ENCODE data around the gene UGT1A10. TPM values are rescaled to one million over a fixed set of nuclear protein-coding genes. Genes with fewer than 3 reads are reported as not detected.

Gene UGT1A10
- total RNA-seq, 2 experiments from 2014 or later, result not detected

- CTCF ChIA-PET, result no interaction called here
- intact Hi-C loops (cut with micrococcal nuclease), result no loop called here
- peaks cover 35% of the 10 kb centered on the region for H3K27me3 Mint-ChIP-seq
- H3K4me3 Mint-ChIP-seq, result no peak overlapping the region
- no peaks in the 10 kb centered on the region for H3K4me1 Mint-ChIP-seq (ENCODE audit: low read depth)
- no peaks in the 10 kb centered on the region for H3K36me3 Mint-ChIP-seq
- POLR2A ChIA-PET, result no interaction called here
- no peak for DNase-seq
- H3K9me3 Mint-ChIP-seq, result no peaks in the 10 kb centered on the region
- no peak overlapping the region for H3K27ac Mint-ChIP-seq
Measured at GRCh38 chr2:233663911-233664310, 27.7 kb downstream of the UGT1A10 start.

DNA sequence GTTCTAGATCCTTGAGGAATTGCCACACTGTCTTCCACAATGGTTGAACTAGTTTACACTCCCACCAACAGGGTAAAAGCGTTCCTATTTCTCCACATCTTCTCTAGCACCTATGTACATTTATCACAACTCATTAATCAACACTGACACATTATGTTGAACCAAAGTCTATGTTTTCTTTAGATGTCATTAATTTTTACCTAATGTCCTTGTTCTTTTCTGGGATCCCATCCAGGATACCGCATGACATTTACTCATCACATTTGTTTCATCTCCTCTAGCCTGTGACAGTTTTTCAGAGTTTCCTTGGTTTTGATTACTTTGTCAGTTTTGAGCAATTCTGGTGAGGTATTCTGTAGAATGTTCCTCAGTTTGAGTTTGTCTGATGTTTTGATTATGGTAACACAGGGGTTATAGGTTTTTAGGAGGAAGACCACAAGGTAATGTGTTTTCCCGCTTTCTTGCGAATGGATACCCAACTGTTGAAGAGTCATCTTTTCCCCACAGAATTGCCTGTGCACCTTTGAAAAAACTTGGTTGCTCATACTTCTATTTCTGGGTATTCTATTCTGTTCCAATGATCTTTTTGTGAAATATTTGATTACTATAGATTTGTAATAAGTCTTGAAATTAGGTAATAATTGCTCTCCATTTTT is 32.5 kb downstream of the UGT1A10 start:
- H3K4me3 Mint-ChIP-seq, result no peak overlapping the region
- no peaks in the 10 kb centered on the region for H3K9me3 Mint-ChIP-seq
- peaks cover 35% of the 10 kb centered on the region for H3K27me3 Mint-ChIP-seq
- no peaks in the 10 kb centered on the region for H3K36me3 Mint-ChIP-seq
- ChIA-PET CTCF (no interaction called here), POLR2A (no interaction called here)
- no peak overlapping the region for H3K27ac Mint-ChIP-seq
- no peak for DNase-seq
- intact Hi-C loops (cut with micrococcal nuclease), result no loop called here
- no peaks in the 10 kb centered on the region for H3K4me1 Mint-ChIP-seq (ENCODE audit: low read depth)

DNA sequence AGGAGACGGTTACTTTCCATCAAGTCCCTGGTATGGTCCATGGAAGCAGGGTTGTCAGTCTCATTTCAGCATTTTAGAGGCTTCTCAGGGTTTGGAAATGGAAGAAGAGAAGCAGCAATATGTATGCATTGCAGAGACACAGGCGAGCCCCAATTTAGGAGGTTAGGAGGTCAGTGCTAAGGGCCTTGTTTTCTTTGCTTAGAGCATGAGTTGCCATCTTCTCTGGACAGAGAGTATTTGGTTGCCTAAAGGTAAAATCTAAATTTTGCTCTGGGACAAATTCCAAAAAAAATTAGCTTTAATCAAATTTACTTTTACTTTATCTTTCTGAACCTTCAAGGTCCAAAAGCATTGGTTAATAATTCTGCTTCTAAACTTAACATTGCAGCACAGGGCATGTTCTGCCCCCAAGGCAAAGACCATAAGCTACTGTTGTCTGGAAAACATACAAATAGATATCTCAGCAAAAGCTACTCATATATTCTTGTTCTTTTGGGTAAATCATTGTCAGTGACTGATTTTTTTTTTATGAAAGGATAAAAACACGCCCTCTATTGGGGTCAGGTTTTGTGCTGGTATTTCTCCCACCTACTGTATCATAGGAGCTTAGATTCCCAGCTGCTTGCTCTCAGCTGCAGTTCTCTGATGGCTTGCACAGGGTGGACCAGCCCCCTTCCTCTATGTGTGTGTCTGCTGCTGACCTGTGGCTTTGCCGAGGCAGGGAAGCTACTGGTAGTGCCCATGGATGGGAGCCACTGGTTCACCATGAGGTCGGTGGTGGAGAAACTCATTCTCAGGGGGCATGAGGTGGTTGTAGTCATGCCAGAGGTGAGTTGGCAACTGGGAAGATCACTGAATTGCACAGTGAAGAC is 35.3 kb downstream of the UGT1A10 start, which contains the start of gene UGT1A9:
Gene UGT1A9 (plus strand): TSS at position 609 of the 872 bp plus-strand sequence. CDS start 37 bp downstream, at position 646.
- no peak within 1 kb of the TSS for H3K4me3 Mint-ChIP-seq

DNA sequence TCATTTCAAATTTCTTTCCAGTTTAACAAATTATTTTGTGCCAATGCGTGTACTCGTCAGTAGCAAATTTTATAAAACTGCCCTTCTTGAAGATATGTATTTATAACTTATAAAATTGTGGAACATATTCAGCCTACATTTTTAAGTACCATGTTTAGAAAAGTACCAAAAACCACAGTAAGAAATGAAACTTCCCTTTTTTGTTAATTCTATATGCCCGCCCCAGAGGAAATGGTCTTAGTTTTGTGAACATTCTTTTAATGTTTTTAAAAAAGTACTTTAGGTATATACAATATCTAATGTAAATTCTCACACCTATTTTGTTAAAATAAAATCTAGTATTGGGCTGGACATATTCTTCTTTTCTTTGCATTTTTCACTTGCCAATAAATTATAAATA is 36.6 kb downstream of the UGT1A10 start:
- H3K27me3 Mint-ChIP-seq, result peaks cover 29% of the 10 kb centered on the region
- no peak for DNase-seq

More for the DNA sequence above, 35.3 kb downstream of the UGT1A10 start, which contains the start of gene UGT1A9:
- POLR2A ChIA-PET, result no interaction called here
- Mint-ChIP-seq H3K27ac (no peak within 1 kb of the TSS), H3K27me3 (peaks cover 28% of the 10 kb centered on the region), H3K36me3 (no peaks in the 10 kb centered on the region), H3K9me3 (no peaks in the 10 kb centered on the region), H3K4me1 (ENCODE audit: low read depth) (no peaks in the 10 kb centered on the region)
- no peak for DNase-seq
- CTCF ChIA-PET, result interaction anchor here (1.3 kb wide), 1 partner anchor 10 kb away, joined by 3 read pairs; no protein-coding TSS in a partner anchor
- intact Hi-C loops (cut with micrococcal nuclease), result no loop called here

GRCh38 chr2:233673896-233674295 is 37.6 kb downstream of the UGT1A10 start:
- Mint-ChIP-seq H3K27me3 (peaks cover 25% of the 10 kb centered on the region), H3K36me3 (no peaks in the 10 kb centered on the region), H3K4me3 (no peak overlapping the region), H3K27ac (no peak overlapping the region), H3K9me3 (no peaks in the 10 kb centered on the region), H3K4me1 (ENCODE audit: low read depth) (no peaks in the 10 kb centered on the region)
- ChIA-PET CTCF (no interaction called here), POLR2A (no interaction called here)
- intact Hi-C loops (cut with micrococcal nuclease), result no loop called here
- no peak for DNase-seq

More for the DNA sequence above, 36.6 kb downstream of the UGT1A10 start:
- H3K27ac Mint-ChIP-seq, result no peak overlapping the region
- H3K4me3 Mint-ChIP-seq, result no peak overlapping the region
- ChIA-PET POLR2A (no interaction called here), CTCF (no interaction called here)
- no peaks in the 10 kb centered on the region for H3K4me1 Mint-ChIP-seq (ENCODE audit: low read depth)
- intact Hi-C loops (cut with micrococcal nuclease), result no loop called here
- no peaks in the 10 kb centered on the region for H3K9me3 Mint-ChIP-seq
- no peaks in the 10 kb centered on the region for H3K36me3 Mint-ChIP-seq

DNA sequence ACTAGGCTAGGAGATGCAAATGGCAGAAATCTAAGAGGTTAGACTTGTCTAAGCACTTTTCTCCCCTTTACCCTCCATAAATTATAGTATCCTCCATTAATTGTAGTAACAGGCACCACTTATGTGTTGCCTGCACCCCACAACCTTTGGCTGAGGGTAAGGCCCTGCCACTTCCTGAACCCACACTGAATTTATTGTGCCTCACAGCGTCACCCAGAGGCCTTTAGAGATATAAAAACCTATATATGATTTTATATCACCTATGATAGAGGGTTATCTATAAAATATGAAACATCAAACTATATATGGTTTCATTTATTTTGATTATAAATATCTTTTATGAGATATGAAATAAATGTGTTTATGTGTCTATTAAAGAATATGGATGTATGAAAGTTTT is 38.1 kb downstream of the UGT1A10 start:
- Mint-ChIP-seq H3K4me1 (ENCODE audit: low read depth) (no peaks in the 10 kb centered on the region), H3K4me3 (no peak overlapping the region), H3K36me3 (no peaks in the 10 kb centered on the region), H3K27me3 (peaks cover 25% of the 10 kb centered on the region), H3K9me3 (no peaks in the 10 kb centered on the region), H3K27ac (no peak overlapping the region)
- POLR2A ChIA-PET, result no interaction called here
- no peak for DNase-seq
- intact Hi-C loops (cut with micrococcal nuclease), result no loop called here
- CTCF ChIA-PET, result no interaction called here

- DNase-seq, result no peak
- ChIA-PET POLR2A (no interaction called here), CTCF (no interaction called here)
- Mint-ChIP-seq H3K4me1 (ENCODE audit: low read depth) (no peaks in the 10 kb centered on the region), H3K4me3 (no peak overlapping the region), H3K9me3 (no peaks in the 10 kb centered on the region), H3K36me3 (no peaks in the 10 kb centered on the region), H3K27ac (no peak overlapping the region), H3K27me3 (peaks cover 23% of the 10 kb centered on the region)
- intact Hi-C loops (cut with micrococcal nuclease), result no loop called here
Measured at GRCh38 chr2:233674995-233675394, 38.7 kb downstream of the UGT1A10 start.

DNA sequence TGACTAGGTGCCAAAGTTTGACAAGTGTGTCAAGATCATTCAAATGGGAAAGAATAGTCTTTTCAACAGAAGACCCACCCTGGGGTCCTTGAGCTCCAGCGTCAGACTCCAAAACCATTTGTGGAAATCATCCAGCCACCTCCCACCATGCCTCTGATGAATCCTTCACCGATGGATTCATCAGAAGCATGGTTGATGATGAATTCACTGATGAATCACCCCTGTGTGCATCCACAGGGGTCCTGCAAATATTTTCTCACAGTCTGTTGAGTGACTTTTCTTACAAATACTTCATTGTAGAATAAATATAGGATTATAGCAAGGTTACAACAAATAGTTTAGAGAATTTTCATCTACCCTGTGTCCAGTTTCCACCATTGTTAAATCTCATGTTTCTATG is 39.8 kb downstream of the UGT1A10 start:
- intact Hi-C loops (cut with micrococcal nuclease), result no loop called here
- Mint-ChIP-seq H3K9me3 (no peaks in the 10 kb centered on the region), H3K36me3 (no peaks in the 10 kb centered on the region), H3K27ac (no peak overlapping the region), H3K4me3 (no peak overlapping the region), H3K27me3 (peaks cover 14% of the 10 kb centered on the region), H3K4me1 (ENCODE audit: low read depth) (no peaks in the 10 kb centered on the region)
- ChIA-PET CTCF (no interaction called here), POLR2A (no interaction called here)
- no peak for DNase-seq

GRCh38 chr2:233679196-233679595 is 42.9 kb downstream of the UGT1A10 start:
- no peaks in the 10 kb centered on the region for H3K9me3 Mint-ChIP-seq
- H3K36me3 Mint-ChIP-seq, result no peaks in the 10 kb centered on the region
- H3K4me3 Mint-ChIP-seq, result no peak overlapping the region
- CTCF ChIA-PET, result no interaction called here
- intact Hi-C loops (cut with micrococcal nuclease), result no loop called here
- H3K4me1 Mint-ChIP-seq (ENCODE audit: low read depth), result no peaks in the 10 kb centered on the region
- H3K27me3 Mint-ChIP-seq, result peaks cover 5% of the 10 kb centered on the region
- no peak overlapping the region for H3K27ac Mint-ChIP-seq
- POLR2A ChIA-PET, result no interaction called here
- no peak for DNase-seq

DNA sequence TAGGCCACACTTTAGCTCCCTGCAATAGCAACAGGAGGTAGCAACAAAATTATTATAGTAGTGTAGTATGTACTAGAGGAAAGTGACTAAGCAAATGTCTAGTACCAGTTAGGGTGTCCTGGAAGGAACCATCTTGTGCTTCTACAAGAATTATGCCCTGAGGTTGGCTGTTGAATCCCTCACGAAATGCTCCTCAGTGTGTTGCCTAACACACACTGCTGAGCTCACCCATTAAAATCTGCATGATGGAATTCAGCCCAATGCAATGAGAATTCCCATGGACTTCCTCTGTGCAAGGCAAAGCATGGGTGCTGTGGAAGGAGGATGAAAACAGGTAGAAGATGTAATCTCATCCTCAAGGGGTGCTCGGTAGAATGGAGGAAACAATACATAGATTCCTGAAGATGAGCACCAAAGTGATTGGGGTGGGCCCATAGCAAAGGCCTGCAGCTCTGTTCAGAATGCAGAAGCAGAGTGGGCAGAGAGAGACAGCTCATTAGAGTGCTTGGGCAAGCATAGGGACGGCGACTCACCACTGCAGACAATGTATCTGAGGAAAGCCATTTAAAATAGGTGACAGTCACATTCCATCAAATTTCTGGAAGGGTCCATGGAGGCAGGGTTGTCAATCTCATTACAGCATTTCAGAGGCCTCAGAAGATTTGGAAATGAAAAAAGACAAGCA is 44.3 kb downstream of the UGT1A10 start:
- Mint-ChIP-seq H3K27me3 (peaks cover 5% of the 10 kb centered on the region), H3K9me3 (no peaks in the 10 kb centered on the region), H3K4me1 (ENCODE audit: low read depth) (no peaks in the 10 kb centered on the region), H3K36me3 (no peaks in the 10 kb centered on the region), H3K27ac (no peak overlapping the region), H3K4me3 (no peak overlapping the region)
- ChIA-PET POLR2A (no interaction called here), CTCF (interaction anchor here (0.8 kb wide), 1 partner anchor 9 kb away, joined by 3 read pairs; the partner anchor contains the start of gene UGT1A9)
- intact Hi-C loops (cut with micrococcal nuclease), result no loop called here
- DNase-seq, result no peak

DNA sequence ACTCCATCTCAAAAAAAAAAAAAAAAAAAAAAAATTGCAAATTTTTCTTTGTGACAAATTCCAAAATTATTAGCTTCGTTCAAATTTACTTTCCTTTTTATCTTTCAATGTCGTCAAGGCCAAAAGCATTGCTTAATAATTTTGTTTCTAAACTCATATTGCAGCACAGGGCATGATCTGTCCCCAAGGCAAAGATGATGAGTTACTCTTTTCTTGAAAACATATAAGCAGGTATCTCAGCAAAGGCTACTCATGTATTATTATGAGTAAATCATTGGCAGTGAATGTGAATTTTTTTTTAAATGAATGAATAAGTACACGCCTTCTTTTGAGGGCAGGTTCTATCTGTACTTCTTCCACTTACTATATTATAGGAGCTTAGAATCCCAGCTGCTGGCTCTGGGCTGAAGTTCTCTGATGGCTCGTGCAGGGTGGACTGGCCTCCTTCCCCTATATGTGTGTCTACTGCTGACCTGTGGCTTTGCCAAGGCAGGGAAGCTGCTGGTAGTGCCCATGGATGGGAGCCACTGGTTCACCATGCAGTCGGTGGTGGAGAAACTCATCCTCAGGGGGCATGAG is 45.4 kb downstream of the UGT1A10 start, which contains the start of gene UGT1A7:
Gene UGT1A7 (plus strand): TSS at position 381 of the 579 bp plus-strand sequence. CDS start 37 bp downstream, at position 418.
- Mint-ChIP-seq H3K4me1 (ENCODE audit: low read depth) (no peaks in the 10 kb centered on the region), H3K27me3 (peaks cover 5% of the 10 kb centered on the region)
- POLR2A ChIA-PET, result no interaction called here

DNA sequence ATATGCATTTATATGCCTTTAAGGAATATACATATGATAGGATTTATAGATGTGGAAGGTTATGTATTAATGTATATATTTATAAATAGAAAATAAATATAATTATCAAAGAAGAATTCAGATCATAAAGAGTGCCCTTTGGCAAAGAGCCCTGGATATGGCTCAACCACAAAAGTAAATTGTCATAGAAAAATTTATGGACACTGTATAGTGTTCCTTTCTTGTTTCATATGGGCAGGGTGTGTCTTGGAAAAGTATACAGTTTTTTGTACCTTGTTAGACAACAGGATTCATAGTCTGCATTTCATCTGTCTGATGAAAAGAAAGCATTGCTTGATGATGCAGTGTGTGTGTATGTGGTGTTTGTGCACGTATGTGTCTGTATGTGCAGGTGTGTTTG is 48.4 kb downstream of the UGT1A10 start:
- CTCF ChIA-PET, result no interaction called here
- Mint-ChIP-seq H3K36me3 (no peaks in the 10 kb centered on the region), H3K9me3 (no peaks in the 10 kb centered on the region), H3K4me1 (ENCODE audit: low read depth) (no peaks in the 10 kb centered on the region), H3K4me3 (no peak overlapping the region), H3K27ac (no peak overlapping the region), H3K27me3 (peaks cover 2% of the 10 kb centered on the region)
- POLR2A ChIA-PET, result no interaction called here
- intact Hi-C loops (cut with micrococcal nuclease), result no loop called here
- no peak for DNase-seq

More for the DNA sequence above, 45.4 kb downstream of the UGT1A10 start, which contains the start of gene UGT1A7:
- CTCF ChIA-PET, result interaction anchor here (0.8 kb wide), 1 partner anchor 10 kb away, joined by 3 read pairs; the partner anchor contains the start of gene UGT1A9
- no peaks in the 10 kb centered on the region for H3K9me3 Mint-ChIP-seq
- intact Hi-C loops (cut with micrococcal nuclease), result no loop called here
- no peaks in the 10 kb centered on the region for H3K36me3 Mint-ChIP-seq
- H3K27ac Mint-ChIP-seq, result no peak within 1 kb of the TSS
- no peak for DNase-seq
- no peak within 1 kb of the TSS for H3K4me3 Mint-ChIP-seq
